ENCODE measurements around the gene NAPEPLD.
"Not testable (repeated sequence)": the region's sequence is repeated elsewhere in the genome, so short reads cannot be mapped to it uniquely, and the experiment has no call there.

DNA sequence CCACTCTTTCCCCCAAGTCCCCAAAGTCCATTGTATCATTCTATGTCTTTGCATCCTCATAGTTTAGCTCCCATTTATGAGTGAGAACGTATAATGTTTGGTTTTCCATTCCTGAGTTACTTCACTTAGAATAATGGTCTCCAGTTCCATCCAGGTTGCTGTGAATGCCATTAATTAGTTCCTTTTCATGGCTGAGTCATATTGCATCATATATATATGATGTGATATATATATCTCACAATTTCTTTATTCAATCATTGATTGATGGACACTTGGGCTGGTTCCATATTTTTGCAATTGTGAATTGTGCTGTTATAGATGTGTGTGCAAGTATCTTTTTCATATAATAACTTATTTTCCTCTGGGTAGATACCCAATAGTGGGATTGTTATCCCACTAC, 92.9 kb downstream of the NAPEPLD start:
- TF ChIP-seq, protein P1, sequence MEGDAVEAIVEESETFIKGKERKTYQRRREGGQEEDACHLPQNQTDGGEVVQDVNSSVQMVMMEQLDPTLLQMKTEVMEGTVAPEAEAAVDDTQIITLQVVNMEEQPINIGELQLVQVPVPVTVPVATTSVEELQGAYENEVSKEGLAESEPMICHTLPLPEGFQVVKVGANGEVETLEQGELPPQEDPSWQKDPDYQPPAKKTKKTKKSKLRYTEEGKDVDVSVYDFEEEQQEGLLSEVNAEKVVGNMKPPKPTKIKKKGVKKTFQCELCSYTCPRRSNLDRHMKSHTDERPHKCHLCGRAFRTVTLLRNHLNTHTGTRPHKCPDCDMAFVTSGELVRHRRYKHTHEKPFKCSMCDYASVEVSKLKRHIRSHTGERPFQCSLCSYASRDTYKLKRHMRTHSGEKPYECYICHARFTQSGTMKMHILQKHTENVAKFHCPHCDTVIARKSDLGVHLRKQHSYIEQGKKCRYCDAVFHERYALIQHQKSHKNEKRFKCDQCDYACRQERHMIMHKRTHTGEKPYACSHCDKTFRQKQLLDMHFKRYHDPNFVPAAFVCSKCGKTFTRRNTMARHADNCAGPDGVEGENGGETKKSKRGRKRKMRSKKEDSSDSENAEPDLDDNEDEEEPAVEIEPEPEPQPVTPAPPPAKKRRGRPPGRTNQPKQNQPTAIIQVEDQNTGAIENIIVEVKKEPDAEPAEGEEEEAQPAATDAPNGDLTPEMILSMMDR (conservative IDR thresholded peaks at IDR 0.05; ENCODE audit: low read depth, low read length), result not testable (repeated sequence)
- TF ChIP-seq EZH2 (IDR thresholded peaks at IDR 0.05; ENCODE audit: borderline replicate concordance, low read depth, low read length, poor library complexity, severe bottlenecking), result not testable (repeated sequence)
